GM21360 (cell line): ENCODE results near the gene TMPRSS6.
"Not testable (repeated sequence)": the region's sequence is repeated elsewhere in the genome, so short reads cannot be mapped to it uniquely, and the experiment has no call there.

Experiments used
- ATAC-seq: cut with Tn5 transposase; IDR thresholded peaks from one replicate; pipeline ENCODE4 v1.9.1; 2021; ENCODE audit warnings: mild to moderate bottlenecking, moderate library complexity; ENCODE audit not compliant: unreplicated experiment

Gene TMPRSS6

DNA sequence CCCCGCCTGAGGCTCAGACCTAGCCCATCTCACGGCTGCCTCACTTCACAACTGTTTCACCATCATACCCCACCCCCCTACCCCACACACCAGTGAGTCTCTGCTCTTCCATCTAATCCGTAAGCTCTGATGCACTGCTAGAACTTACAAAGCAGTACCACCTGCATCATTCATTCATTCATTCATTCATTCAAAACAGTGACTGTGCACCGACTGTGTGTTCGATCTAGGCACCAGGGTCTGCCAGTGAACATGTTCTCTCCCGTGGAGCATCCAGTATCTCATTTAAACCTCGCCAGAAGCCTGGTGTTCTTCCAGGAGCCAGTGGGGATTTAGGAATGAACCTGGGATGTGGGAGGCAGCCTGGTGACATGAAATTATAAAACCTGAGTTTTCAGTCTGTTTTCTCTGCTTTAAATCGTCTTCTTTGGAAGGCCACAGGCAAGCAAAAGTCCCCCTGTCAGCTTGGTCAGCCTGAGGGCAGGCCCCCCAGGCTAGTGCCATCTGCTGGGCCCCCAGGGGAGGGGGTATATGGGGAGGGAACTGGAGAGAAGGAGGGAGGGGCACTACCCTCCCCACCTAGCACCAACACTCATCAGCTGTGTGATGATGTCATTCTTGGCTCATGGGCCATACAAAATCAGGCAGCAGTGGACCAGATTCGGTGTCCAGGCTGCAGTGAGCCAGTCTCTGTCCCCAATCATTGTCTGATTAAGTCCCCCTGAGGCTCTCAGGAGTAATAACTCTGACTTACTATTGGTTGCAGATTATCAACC is 18.4 kb downstream of the TMPRSS6 start:
- no peak for ATAC-seq

DNA sequence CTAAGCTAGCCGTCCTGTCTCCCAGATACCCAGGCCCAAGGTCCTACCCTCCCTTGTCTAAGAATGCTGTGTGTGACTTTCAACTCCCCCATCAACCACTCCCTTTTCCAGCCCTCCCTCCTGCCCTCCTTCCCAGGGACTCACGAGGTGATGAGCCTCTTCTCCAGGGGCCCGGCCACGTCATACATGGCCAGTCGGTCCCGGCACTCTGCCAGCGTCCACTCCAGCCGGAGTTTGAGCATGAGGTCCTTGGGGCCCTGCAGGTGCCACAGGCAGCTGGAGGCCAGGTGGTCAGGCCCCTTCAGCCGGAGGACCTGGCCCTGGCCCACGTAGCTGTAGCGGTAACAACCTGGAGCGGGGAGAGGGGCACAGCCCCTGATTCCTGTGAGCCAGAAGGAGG is 20.1 kb downstream of the TMPRSS6 start:
- ATAC-seq: no peak

DNA sequence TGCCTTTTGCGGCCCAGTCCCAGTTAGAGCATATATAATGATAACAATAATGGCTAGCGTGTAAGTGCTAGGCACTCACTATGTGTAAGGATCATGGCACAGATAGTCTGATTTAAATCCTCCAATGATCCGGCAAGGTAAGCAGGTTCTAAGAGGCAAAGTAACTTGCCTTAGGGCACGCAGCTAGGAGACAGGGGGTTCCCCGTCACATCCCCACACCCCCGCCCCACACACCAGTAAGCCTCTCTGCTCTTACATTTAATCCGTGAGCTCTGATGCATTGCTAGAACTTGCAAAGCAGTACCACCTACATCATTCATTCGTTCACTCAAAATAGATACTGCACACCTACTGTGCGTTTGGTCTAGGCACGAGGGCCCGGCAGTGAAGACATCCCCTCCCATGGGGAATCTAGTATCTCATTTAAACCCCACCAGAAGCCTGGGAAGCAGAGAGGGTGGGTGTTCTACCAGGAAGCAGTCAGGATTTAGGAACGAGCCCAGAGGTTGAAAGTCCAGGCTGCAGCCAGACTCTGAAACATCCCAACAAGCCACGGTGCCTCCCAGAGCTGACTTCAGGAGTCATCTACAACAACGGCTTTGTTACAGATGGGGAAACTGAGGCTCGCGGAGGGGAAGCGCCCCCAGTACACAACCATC is 20.6 kb downstream of the TMPRSS6 start:
- no peak for ATAC-seq

DNA sequence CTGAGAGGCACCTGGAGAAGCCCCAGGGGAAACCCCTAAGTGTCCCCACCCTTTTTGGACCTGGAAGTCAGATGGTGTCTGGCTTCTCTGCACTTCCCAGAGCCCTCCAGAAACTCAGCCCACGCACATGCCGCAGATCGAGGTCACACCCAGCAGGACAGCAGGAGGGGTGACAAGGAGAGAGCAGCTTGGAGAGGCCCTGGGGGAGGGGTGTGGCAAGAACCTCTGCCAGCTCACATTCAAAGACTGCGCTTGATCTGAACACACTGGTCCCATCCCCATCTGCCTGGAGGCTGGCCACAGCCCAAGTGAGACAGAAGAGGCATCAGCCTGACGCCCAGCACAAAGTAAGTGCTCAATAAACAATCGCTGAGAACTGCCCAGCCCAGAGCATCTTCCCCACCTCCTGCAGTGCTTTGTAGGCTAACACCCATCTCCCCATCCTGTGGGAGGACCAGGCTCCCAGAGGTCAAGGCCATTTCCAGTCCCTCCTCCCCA is 21.4 kb downstream of the TMPRSS6 start:
- no peak for ATAC-seq

DNA sequence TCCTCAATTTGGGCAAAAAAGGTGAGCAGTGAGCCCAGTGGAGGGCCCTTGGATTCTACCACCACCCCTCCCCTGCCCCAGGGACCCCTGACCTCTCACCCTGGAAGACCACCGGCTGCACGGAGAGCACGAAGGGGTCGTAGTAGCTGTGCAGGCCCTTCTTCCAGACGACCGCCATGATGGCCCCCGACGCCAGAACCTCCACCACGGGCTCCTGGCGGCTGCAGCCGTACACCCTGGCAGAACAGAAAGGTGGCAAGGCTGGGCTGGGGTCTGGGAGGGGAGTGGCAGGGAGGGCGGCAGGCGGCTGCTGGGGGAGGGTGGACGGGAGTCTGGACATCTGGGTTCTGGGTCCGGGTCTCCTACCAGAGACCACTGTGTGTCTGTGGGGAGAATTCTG is 23.3 kb downstream of the TMPRSS6 start:
- no peak for ATAC-seq

DNA sequence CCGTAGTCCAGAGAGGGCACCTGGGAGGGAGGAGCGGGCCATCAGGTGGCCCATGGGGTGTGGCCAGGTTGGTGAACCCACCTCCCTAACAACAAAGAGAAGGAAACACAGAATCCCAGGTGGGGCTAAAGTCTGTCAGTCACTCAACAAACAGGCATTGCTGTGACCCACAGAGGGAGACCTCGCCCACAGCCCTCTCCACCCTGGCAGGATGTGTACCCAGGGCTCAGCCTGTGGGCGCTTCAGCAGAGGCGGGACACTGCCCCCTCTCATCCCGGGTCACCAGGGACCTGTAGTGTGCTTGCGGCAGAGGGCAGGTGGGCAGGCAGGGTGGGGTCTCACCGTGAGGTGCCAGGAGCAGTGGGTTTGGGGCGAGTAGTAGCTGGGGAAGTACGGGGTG is 25.1 kb downstream of the TMPRSS6 start:
- no peak for ATAC-seq

DNA sequence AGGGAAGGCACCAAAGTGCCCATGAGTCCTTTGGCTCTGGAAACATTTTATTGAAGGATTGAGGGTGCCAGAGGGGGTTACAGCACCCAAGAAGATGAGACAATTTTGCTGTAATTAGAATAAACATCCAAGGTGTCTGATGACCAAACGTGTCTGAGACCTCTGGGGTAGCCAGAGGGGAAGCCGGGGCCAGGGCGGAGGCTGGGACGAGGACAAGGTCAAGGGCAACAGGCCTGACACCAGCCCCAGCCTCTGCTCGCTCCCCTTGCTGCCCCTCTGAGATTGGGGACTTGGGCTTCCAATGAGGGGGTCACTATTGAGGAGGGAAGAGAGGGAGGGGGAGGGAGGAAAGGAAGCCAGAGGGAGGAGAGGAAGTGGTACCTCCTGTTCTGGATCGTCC is 25.6 kb downstream of the TMPRSS6 start:
- ATAC-seq: no peak

DNA sequence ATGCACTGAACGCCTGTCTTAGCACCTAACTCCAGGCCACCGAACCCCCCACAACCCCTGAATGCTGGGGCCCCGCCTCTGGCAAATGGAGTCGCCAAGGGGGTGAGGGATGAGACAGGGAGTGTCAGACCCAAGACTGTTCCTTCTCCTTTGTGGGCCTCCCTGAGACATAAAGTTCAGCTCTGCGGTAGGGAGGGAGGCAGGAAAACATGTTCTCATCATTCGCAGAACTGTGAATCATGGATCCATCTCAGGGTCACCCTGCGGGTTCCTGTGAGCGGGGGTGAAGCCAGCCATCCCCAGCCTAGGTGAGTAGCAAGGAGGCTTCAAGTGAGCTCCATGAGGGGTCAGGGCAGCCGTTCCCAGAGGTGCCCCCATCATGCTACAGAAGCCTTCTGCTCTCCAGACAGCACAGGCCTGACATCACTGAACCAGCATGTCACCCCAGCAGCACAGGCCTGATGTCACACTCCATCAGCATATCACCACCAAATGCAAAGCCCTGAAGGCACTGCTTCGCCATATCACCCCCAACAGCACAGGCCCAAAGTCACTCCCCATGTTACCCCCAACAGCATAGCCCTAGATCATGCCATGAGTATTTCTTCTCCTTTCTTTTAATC is 27.2 kb downstream of the TMPRSS6 start:
- no peak for ATAC-seq

DNA sequence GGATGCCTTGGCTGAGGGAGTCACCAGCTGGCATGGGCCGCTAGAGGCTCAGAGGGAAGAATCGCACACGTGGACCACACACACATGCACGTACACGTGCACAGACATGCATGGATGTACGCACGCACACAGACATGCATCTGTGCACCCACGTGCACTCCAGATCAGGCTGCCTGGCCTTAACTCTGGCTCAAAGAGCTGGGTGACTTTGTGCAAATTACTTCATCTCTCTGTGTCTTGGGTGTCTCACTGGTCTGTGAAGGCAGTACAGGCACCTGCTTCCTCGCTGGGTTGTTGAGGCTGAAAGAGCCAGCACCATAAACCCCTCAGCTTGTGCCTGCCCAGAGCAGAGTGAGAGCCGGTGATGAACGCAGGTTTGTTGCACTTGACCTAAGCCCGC is 28.7 kb downstream of the TMPRSS6 start:
- no peak for ATAC-seq

DNA sequence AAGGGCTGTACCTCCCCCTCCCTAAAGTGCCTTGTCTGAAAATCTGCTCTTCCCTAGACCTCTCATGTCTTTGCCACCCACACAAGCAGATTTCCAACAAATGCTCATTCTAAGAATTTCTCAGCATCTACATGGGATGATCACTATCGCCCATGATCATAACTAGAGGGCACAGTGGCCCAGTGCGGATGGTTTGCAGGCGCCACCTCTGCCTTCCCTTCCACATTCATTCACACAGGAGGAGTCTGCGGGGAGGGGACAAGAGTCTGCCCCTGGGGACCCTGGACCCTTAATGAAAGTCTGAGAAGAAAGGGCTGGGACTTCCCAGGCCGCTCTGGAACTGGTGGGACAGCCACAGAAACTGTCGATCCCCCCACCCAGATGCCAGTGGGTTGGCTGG is 29.1 kb downstream of the TMPRSS6 start:
- ATAC-seq: no peak

DNA sequence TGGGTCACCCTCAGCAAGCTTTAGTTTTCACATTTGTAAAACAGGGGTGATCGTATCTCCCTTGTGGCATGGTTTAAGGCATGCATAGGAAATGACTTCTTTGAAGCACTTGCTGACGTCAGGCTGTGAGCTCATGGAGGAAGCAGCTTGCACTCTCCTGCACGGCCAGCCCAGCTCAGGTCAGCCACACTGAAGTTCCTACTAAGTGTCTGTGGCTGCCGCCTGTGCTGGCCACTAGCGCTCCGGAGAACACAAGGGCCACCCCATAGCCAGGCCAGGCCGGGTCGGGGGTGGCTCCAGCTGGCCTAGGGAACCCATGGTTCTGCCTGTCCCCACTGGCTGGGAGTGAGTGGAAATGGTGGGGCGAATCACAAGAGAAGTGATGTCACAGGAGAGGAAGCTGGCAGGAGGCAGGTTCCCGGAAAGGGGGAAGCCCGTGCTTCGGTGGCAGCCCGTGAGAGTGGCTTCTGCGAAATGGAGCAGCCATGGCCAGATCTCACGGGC is 29.8 kb downstream of the TMPRSS6 start:
- ATAC-seq: no peak

DNA sequence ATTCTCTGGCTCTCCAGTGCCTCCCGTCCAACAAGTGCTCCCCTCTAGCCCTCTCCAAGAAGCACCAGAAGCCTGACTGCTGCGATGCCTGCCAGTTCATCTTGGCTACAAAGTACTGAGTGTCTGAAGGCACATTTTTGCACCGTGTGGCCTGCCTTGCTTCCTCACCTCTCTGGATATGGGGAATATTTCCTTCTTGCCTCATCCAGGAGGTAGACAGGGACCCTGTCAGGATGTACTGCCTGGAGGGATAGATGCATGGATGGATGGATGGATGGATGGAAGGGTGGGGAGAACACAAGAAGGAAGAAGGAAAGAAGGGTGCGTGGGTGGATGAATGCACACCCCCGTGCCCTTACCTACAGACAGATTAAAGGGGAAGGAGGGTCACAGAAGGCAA is 30.4 kb downstream of the TMPRSS6 start:
- ATAC-seq: no peak

DNA sequence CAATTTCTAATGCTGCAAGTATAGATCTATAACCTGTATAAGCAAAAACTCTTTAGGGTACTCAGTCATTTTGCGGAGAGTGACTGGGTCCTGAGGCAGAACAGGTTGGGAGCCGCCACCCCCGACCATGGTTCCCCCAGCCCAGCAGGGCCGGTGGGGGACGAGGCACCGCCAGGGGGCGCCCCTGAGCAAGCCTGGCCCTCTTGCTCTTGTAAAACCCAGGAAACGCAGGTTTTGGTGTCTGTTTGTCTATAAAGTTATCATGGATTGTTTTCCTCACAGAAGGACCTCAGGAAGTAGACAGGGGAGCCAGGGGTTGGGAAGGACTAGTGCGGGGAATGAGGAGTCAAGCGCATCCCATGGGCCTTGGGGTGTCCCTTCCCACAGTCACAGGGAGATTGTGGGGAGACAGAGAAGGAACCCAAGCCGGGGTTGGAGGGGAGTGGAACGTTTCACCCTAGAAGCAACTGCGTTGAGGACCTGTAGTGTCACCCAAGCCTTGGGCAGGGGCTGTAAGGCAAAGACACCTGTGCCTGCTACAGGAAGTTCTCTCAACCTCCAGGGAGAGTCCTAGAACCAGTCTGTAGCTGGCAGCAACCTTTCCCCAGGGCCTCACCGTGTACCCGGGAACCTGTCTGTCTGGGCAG is 31.6 kb downstream of the TMPRSS6 start:
- ATAC-seq: no peak

DNA sequence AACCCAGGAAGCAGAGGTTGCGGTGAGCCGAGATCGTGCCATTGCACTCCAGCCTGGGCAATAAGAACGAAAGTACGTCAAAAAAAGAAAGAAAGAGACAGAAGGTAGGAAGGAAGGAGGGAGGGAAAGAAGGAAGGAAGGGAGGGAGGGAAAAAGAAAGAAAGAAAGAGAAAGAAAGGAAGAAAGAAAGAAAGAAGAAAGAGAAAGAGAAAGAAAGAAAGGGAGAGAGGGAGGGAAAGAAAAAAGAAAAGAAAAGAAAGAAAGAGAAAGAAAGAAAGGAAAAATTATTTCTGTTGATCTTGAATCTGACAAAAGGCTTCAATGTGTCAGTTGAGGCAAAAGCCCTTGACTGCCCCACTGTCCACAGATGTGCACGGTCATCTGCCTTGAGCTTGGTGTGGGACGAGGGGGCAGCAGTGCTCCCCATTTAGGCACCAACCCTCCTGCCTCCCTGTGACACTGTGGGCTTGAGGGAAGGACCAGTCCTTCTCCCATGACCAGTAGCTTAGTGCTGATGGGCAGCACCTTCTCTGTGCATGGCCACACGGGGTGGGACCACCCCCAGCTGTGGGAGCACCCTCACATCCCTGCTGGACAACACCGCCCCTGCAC is 33.6 kb downstream of the TMPRSS6 start:
- ATAC-seq: no peak

DNA sequence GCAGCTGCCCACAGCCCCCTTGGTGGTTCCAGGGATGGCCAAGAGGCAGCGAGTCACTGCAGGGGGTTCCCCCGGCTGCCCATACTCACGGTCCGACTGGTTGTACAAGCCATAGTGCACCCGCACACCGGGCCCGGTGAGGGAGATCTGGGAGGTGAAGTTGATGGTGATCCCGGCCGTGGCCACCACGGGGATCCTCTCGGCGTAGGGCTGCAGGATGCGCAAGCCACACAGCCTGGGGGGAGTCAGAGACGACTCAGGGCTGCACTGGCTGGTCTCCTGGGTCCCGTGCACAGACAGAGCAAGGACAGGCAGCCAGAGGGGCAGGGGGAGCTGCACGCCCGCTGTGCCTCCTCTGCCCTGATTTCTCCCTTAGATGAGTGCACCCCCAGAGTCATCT is 34.5 kb downstream of the TMPRSS6 start:
- no peak for ATAC-seq

DNA sequence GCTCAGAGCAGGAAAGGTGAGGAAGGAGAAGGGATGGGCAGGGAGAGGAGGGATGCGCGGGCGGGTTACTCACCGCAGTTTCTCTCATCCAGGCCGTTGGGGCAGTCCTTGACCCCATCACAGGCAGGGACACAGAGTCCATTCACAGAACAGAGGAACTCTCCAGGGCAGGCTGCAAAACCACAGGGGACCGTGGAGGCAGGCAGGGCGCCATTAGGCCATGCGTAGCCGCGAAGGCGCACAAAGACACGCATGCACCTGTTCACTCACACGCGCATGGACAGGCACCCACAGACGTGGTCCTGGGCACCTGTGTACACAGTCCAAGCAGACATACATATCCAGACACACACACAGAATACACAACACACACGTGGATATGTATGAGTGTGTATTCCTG is 35.0 kb downstream of the TMPRSS6 start:
- ATAC-seq: no peak

DNA sequence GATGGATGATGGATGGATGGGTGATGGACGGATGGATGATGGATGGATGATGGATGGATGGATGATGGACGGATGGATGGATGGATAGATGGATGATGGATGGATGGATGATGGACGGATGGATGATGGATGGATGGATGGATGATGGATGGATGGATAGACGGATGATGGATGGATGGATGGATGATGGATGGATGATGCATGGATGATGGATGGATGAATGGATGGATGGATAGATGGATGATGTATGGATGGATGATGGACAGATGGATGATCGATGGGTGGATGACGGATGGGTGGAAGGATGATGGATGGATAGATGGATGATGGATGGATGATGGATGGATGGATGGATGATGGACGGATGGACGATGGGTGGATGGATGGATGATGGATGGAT is 36.8 kb downstream of the TMPRSS6 start:
- ATAC-seq: no peak

DNA sequence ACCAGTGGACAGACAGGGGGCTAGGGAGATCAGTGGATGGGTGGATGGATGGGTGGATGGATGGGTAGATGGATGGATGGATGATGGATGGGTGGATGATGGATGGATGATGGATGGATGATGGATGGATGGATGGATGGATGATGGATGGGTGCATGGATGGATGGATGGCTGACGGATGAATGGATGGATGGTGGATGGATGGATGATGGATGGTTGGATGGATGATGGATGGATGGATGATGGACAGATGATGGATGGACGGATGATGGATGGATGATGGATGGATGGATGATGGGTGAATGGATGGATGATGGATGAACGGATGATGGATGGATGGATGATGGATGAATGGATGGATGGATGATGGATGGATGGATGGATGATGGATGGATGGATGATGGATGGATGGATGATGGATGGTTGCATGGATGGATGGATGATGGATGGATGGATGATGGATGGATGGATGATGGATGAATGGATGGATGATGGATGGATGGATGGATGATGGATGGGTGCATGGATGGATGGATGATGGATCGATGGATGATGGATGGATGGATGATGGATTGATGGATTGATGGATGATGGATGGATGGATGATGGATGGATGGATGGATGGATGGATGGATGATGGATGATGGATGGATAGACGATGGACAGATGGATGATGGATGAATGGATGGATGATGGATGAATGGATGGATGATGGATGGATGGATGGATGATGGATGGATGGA is 37.5 kb downstream of the TMPRSS6 start:
- not testable (repeated sequence) for ATAC-seq

DNA sequence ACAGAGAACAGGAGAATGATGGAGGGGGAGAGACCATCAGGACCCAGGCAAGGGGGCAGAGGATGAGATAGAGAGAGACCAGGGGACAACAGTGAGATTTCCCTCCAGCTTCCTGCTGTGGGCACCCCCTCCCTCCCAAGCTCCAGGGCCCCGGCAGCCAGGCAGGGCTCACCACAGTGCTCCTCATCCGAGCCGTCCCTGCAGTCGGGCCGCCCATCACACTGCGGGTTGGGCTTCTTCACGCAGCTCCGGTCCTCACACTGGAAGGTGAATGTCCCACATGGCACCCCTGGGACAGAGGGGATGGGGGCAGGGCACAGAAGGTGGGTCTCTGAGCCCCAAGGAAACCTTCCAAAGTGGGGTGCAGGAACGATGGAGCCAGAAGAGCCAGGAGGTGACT is 38.8 kb downstream of the TMPRSS6 start:
- ATAC-seq: no peak

DNA sequence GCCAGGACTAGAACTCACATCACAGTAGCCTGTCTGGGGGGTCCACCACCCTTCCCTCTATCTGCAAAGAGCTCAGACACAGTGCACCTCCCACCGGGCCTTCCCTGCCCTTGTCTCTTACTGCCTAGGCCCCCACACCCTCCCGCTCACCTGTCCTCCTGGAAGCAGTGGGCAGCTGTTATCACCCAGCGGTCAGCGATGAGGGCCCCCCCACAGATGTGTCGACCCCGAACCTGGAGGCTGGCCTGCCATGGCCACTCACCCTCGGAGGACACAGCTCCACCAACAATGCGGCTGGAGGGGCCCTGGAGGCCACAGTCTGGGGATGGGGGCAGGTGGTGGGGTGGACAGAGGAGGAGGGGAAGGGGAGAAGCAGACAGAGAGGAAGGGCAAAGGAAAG is 39.2 kb downstream of the TMPRSS6 start:
- ATAC-seq: no peak
